AG09319 (cell line): ENCODE data around the gene IL1A.

ENCODE experiments used
- DNase-seq: peaks from one replicate; pipeline ENCODE4 v3.0.0-alpha.2; 2010; ENCODE audit warnings: low read depth; ENCODE audit errors: extremely low read depth
- CTCF ChIP-seq: IDR thresholded peaks from 2 replicates; pipeline ENCODE4 v1.5.1; 2011; ENCODE audit warnings: low read depth, mild to moderate bottlenecking, inconsistent platforms, low read length, moderate library complexity

IL1A gene

DNA sequence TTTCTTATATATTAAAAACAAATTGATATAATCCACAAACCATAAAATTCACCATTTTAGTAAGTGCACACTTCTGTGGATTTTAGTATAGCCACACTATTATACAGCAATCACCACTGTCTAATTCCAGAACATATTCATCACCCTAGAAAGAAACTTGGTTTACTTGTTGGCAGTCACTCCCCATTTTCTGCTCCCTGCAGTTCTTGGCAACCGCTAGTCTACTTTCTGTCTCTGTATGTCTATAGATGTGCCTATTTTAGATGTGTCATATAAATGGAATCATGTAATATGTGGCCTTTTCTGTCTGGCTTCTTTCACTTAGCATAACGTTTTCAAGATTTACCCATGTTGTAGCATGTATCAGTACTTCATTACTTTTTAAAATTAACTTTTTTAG lies 25.6 kb downstream of the IL1A start:
- no peak for DNase-seq
- no peak for TF ChIP-seq CTCF

GRCh38 chr2:112757265-112757664 lies 27.0 kb downstream of the IL1A start:
- no peak for DNase-seq

DNA sequence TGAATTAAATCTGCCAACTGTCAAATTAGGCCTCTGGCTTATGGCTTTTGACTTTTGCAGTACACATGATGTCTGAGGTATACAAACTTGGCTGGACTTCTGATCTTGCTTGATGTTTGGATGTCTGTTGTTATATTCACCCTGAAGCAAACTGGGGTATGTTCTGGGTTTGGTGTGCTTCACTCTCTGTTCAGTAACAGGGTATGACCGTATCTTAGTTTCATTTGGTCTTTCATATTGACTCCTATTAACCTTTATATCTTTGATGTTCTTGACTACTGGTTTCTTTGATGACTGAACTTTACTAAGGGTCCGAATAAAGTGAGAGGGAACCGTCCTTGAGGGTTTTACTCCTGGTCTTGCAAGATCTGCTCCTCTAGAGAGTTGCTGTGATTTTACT lies 28.1 kb downstream of the IL1A start:
- TF ChIP-seq CTCF, result no peak
- no peak for DNase-seq

More at GRCh38 chr2:112757265-112757664, 27.0 kb downstream of the IL1A start:
- no peak for TF ChIP-seq CTCF

- no peak for TF ChIP-seq CTCF
- DNase-seq, result no peak
These were observed 28.8 kb downstream of the IL1A start for GRCh38 chr2:112755444-112755843.

GRCh38 chr2:112754564-112754963 lies 29.7 kb downstream of the IL1A start:
- DNase-seq, result no peak
- TF ChIP-seq CTCF, result no peak

GRCh38 chr2:112752667-112753066 lies 31.6 kb downstream of the IL1A start:
- no peak for TF ChIP-seq CTCF

GRCh38 chr2:112751451-112752197 lies 32.7 kb downstream of the IL1A start:
- no peak for DNase-seq

More at GRCh38 chr2:112752667-112753066, 31.6 kb downstream of the IL1A start:
- no peak for DNase-seq

More at GRCh38 chr2:112751451-112752197, 32.7 kb downstream of the IL1A start:
- no peak for TF ChIP-seq CTCF
